Ovary (tissue), 9 donors: ENCODE measurements around the gene BRD2. TPM values are rescaled to one million over a fixed set of nuclear protein-coding genes. Genes with fewer than 3 reads are reported as not detected.

ENCODE experiments used
- DNase-seq, 5 donors: peaks; one replicate each; pipeline ENCODE4 v3.0.0-alpha.2; 2019 to 2020
- H3K27ac ChIP-seq, 2 donors: fragments of 200-600 bp; one replicate each; pipeline versions ENCODE4 v1.5.1 to v1.8.0; 2019 to 2022
- H3K27me3 ChIP-seq: fragments of 200-600 bp; one replicate; pipeline ENCODE4 v1.8.0; 2022
- H3K36me3 ChIP-seq: fragments of 200-600 bp; sonication (generic); one replicate; pipeline ENCODE4 v1.5.1; 2019
- H3K4me1 ChIP-seq: one replicate; pipeline ENCODE4 v1.8.1; 2013; ENCODE audit warnings: mild to moderate bottlenecking, moderate library complexity; ENCODE audit not compliant: insufficient read depth
- H3K4me3 ChIP-seq: fragments of 200-600 bp; sonication (generic); one replicate; pipeline ENCODE4 v1.5.1; 2017
- H3K9me3 ChIP-seq, 2 donors: fragments of 200-600 bp in 1 of 2; sonication (generic) in 1 of 2; one replicate each; pipeline versions ENCODE4 v1.5.1 to v1.8.1; 2013 to 2019; ENCODE audit warnings: mild to moderate bottlenecking in 1 of 2, moderate library complexity in 1 of 2
- EP300 ChIP-seq: sonication (generic); formaldehyde crosslinking; IDR thresholded peaks from one replicate; pipeline ENCODE4 v1.6.1; 2017; ENCODE audit warnings: antibody characterized with exemption
- POLR2A ChIP-seq: fragments of 450-650 bp; IDR thresholded peaks from one replicate; pipeline ENCODE4 v1.6.1; 2017; ENCODE audit warnings: antibody characterized with exemption, mild to moderate bottlenecking, moderate library complexity
- WGBS, 3 donors: extraction: QIAGEN DNeasy Blood & Tissue Kit in 1 of 3; methylation state at CpG; one replicate each; pipeline versions ENCODE4 v1.1.5 to v1.1.7; 2013 to 2017; 5-methylcytosine and 5-hydroxymethylcytosine counted together
- intact Hi-C, 4 donors: fragments of 100-400 bp; cut with DNase I; formaldehyde crosslinking; loops; one replicate each; pipeline versions ENCODE4 v1.11.0 to v1.15.1; 2022 to 2023
- polyA plus RNA-seq, 2 donors: library from polyadenylated mRNA; stranded (reverse); fragments of 200-250 nt in 1 of 2; fragments of 350-450 nt in 1 of 2; fragmentation: Illumina TruSeq in 1 of 2; extraction: RNeasy Lipid Tissue Mini Kit (QIAGEN cat#74804) in 1 of 2; gene quantifications; one replicate each; pipeline ENCODE4 v1.2.3, GENCODE V29; 2013 to 2014
- total RNA-seq, 7 donors: library from RNA; depleted of rRNA in 2 of 7; stranded (reverse); fragments of >200 nt in 2 of 7; fragmentation: NEBNext Ultra II Directional in 3 of 7; extraction: Animal tissue kit (Norgen Biotek cat#: 25700) in 3 of 7; gene quantifications; one replicate each; pipeline versions ENCODE4 v1.1.0 to v1.2.4, GENCODE V29; 2016 to 2023
- TF ChIP-seq, protein P1 (sequence below), 3 donors: fragments of 450-650 bp in 2 of 3; fragments of 200-600 bp in 1 of 3; IDR thresholded peaks; one replicate each; pipeline versions ENCODE4 v1.5.1 to v1.8.0; 2016 to 2022; ENCODE audit warnings: antibody characterized with exemption in 3 of 3, mild to moderate bottlenecking in 1 of 3
- donor health status: DM: no; HTN: no; CAD: no; lungs with moderate emphysema.
- donor health status: DM: no; HTN: no; CAD: no.
- donor health status: Bipolar disorder and iron deficiency.
- donor health status: DM: yes; HTN: yes; CAD: no.
- donor health status: DM: no; HTN: no; CAD: no.
- donor health status: DM: yes; HTN: yes; CAD: no.

Gene BRD2
- total and polyA plus RNA-seq, 9 donors = 106 to 301 (median 163) TPM

DNA sequence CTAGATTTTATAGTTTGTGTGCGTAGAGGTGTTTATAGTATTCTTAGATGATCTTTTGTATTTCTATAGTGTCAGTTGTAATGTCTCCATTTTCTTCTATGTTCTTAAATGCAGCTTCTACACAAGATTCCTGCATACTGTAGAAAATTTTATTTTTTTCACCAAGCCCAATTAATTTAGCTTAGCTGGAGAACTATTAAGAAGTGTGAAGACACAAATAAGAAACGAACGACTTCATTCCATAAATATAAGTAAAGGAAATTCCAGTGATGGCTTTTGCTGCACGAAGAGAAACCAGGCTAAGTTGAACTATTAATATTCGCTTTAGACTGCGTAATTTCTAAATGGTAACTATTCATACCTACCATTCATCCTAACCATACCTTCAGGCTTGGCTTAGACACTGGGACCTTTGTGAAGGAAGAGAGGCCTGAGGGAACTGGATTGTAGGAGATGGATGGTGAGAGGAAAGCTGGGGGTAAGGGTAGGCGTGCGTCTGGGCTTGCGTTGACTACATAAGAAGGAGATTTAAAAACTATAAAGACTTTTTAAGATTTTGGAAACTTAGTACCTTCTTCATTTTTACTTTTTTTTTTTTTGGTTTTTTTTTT is 25.1 kb downstream of the BRD2 start:
- no peaks in the 10 kb centered on the region for H3K9me3 ChIP-seq
- no peaks in the 10 kb centered on the region for H3K36me3 ChIP-seq
- no peak overlapping the region for H3K4me3 ChIP-seq
- no peaks in the 10 kb centered on the region for H3K4me1 ChIP-seq
- TF ChIP-seq, protein P1, sequence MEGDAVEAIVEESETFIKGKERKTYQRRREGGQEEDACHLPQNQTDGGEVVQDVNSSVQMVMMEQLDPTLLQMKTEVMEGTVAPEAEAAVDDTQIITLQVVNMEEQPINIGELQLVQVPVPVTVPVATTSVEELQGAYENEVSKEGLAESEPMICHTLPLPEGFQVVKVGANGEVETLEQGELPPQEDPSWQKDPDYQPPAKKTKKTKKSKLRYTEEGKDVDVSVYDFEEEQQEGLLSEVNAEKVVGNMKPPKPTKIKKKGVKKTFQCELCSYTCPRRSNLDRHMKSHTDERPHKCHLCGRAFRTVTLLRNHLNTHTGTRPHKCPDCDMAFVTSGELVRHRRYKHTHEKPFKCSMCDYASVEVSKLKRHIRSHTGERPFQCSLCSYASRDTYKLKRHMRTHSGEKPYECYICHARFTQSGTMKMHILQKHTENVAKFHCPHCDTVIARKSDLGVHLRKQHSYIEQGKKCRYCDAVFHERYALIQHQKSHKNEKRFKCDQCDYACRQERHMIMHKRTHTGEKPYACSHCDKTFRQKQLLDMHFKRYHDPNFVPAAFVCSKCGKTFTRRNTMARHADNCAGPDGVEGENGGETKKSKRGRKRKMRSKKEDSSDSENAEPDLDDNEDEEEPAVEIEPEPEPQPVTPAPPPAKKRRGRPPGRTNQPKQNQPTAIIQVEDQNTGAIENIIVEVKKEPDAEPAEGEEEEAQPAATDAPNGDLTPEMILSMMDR (IDR thresholded peaks at IDR 0.05) = no peak
- TF ChIP-seq EP300 (no peak), POLR2A (no peak)
- no peak overlapping the region for H3K27ac ChIP-seq
- H3K27me3 ChIP-seq = no peaks in the 10 kb centered on the region
- 87 to 92% (median 91%) methylated on average over 9 of the region's 9 CpGs for WGBS, 3 donors
- no peak for DNase-seq
- intact Hi-C loops = no loop called here

DNA sequence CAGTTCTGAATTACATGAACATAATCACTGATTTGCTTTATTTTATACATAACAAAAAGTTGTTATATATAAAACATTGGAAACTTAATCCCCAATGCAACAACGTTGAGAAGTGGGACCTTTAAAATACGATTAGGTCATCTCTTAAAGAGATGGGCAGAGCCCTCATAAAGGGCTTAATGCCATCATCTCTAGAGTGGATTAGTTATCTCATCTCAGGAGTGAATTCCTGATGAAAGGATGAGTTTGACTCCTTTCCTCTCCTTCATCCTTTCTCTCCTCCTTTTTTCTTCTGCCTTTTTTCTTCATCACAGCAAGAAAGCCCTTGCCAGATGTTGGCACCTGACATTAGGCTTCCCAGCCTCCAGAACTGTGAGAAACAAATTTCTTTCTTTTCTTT is 27.1 kb downstream of the BRD2 start:
- Histone ChIP-seq H3K4me3 (no peak overlapping the region), H3K4me1 (no peaks in the 10 kb centered on the region), H3K27me3 (no peaks in the 10 kb centered on the region), H3K27ac (no peak overlapping the region), H3K36me3 (no peaks in the 10 kb centered on the region), H3K9me3 (no peaks in the 10 kb centered on the region)
- WGBS, 3 donors = 31 to 39% (median 37%) methylated on average over 2 of the region's 2 CpGs
- TF ChIP-seq EP300 (no peak), POLR2A (no peak)
- TF ChIP-seq, protein P1 (IDR thresholded peaks at IDR 0.05) = no peak
- intact Hi-C loops = no loop called here
- DNase-seq = no peak

DNA sequence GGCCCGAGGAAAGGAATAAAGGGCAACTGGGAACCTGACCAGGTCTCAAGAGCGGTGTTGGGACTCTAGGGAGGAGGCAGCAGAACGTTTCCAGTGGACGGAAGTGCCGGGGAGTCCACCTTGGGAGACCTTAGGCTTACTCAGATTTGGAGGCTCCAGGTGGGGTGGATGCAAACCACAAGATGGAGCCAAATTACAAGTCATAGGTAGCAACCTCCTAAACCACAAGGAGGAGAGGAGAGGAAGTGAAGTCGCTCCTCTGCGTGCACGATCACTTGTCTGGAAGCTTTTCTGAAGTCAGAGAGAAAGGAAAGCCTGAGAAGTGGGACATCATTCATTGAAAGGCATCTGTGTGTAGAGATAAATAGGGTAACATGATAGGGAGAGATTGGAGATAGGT is 31.7 kb downstream of the BRD2 start:
- no peaks in the 10 kb centered on the region for H3K27me3 ChIP-seq
- no peaks in the 10 kb centered on the region for H3K4me1 ChIP-seq
- intact Hi-C loops = loop anchor here in 2 of 4 donors (10.0 kb wide), 1 partner anchor 245 kb away; no protein-coding TSS in a partner anchor
- DNase-seq = no peak
- TF ChIP-seq, protein P1 (IDR thresholded peaks at IDR 0.05) = no peak
- TF ChIP-seq EP300 = no peak
- no peak for TF ChIP-seq POLR2A
- H3K27ac ChIP-seq = no peak overlapping the region
- no peak overlapping the region for H3K4me3 ChIP-seq
- WGBS, 3 donors = 37 to 44% (median 39%) methylated on average over 8 of the region's 8 CpGs
- H3K9me3 ChIP-seq = no peaks in the 10 kb centered on the region
- H3K36me3 ChIP-seq = no peaks in the 10 kb centered on the region

DNA sequence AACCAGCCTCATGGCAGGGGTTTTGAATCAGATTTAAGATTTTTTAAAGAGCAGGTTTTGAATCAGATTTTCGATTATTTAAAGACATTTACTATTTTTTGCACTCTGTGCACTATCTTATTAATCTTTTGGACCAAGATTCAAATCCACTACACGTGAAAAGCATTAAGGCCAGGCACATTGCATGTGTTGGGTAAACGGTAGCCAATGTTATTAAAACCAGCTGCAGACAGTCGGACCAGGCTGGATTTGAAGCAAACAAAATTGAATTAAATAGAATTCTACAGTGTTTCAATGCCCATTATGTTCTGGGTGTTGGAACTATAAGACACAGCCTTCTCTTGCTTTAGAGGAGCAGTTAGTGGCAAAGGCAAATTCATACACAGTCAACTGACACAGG is 33.3 kb downstream of the BRD2 start:
- no peaks in the 10 kb centered on the region for H3K27me3 ChIP-seq
- TF ChIP-seq POLR2A (no peak), EP300 (no peak)
- TF ChIP-seq, protein P1 (IDR thresholded peaks at IDR 0.05) = no peak
- H3K4me1 ChIP-seq = no peaks in the 10 kb centered on the region
- H3K27ac ChIP-seq = no peak overlapping the region
- H3K36me3 ChIP-seq = no peaks in the 10 kb centered on the region
- WGBS, 3 donors = 47 to 56% (median 49%) methylated on average over 4 of the region's 4 CpGs
- H3K9me3 ChIP-seq = no peaks in the 10 kb centered on the region
- DNase-seq = no peak
- H3K4me3 ChIP-seq = no peak overlapping the region
- intact Hi-C loops = loop anchor here in 2 of 4 donors (10.0 kb wide), 1 partner anchor 243 kb away; no protein-coding TSS in a partner anchor
